ENCODE data around the gene TESK2.

GRCh38 chr1:45458894-45459293 is 32.1 kb downstream of the TESK2 start:
- TF ChIP-seq, protein P1, sequence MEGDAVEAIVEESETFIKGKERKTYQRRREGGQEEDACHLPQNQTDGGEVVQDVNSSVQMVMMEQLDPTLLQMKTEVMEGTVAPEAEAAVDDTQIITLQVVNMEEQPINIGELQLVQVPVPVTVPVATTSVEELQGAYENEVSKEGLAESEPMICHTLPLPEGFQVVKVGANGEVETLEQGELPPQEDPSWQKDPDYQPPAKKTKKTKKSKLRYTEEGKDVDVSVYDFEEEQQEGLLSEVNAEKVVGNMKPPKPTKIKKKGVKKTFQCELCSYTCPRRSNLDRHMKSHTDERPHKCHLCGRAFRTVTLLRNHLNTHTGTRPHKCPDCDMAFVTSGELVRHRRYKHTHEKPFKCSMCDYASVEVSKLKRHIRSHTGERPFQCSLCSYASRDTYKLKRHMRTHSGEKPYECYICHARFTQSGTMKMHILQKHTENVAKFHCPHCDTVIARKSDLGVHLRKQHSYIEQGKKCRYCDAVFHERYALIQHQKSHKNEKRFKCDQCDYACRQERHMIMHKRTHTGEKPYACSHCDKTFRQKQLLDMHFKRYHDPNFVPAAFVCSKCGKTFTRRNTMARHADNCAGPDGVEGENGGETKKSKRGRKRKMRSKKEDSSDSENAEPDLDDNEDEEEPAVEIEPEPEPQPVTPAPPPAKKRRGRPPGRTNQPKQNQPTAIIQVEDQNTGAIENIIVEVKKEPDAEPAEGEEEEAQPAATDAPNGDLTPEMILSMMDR (IDR thresholded peaks at IDR 0.05): no peak
- TF ChIP-seq POLR2A (IDR thresholded peaks at IDR 0.05): no peak

Data from adrenal gland (tissue), 5 donors.